Upper lobe of left lung (tissue), 4 donors: ENCODE measurements around the gene CAMKK2.

Source experiments
- CTCF ChIP-seq, 6 experiments: fragments of 450-650 bp in 4 of 6; fragments of 200-600 bp in 2 of 6; sonication (generic) in 2 of 6; IDR thresholded peaks; one replicate each; pipeline ENCODE4 v1.5.1; 2016 to 2019; ENCODE audit warnings: antibody characterized with exemption in 6 of 6
- EP300 ChIP-seq, 4 donors: sonication (generic); formaldehyde crosslinking; IDR thresholded peaks; one replicate each; pipeline ENCODE4 v1.5.1; 2017; ENCODE audit warnings: antibody characterized with exemption in 4 of 4, control low read depth in 2 of 4
- POLR2AphosphoS5 ChIP-seq, 2 donors: sonication (generic); formaldehyde crosslinking; IDR thresholded peaks; one replicate each; pipeline ENCODE4 v1.5.1; 2017; ENCODE audit warnings: antibody characterized with exemption in 2 of 2

- TF ChIP-seq CTCF (IDR thresholded peaks at IDR 0.05) (no peak), EP300 (IDR thresholded peaks at IDR 0.05) (no peak), POLR2AphosphoS5 (IDR thresholded peaks at IDR 0.05) (no peak)
These were observed 59.1 kb downstream of the CAMKK2 start for GRCh38 chr12:121237415-121237814.
